SK-N-MC (cell line): ENCODE measurements around the gene HDAC6.

Experiments
- DNase-seq: peaks from one replicate; pipeline ENCODE4 v3.0.0-alpha.2; 2011; ENCODE audit warnings: low read depth, low spot score
- H3K27ac ChIP-seq: fragments of 200-600 bp; sonication (generic); 2 replicates; pipeline ENCODE4 v1.5.1; 2016; ENCODE audit warnings: mixed run types
- H3K36me3 ChIP-seq: fragments of 200-600 bp; sonication (generic); 2 replicates; pipeline ENCODE4 v1.6.1; 2017; ENCODE audit warnings: antibody characterized with exemption, low read length, mixed read lengths; ENCODE audit not compliant: insufficient read depth
- H3K4me3 ChIP-seq: fragments of 200-600 bp; sonication (generic); 2 replicates; pipeline ENCODE4 v1.5.1; 2016
- H3K9ac ChIP-seq: fragments of 200-600 bp; sonication (generic); 2 replicates; pipeline ENCODE4 v1.8.0; 2017; ENCODE audit warnings: mixed run types, mixed read lengths; ENCODE audit not compliant: insufficient read length
- H3K9me3 ChIP-seq: fragments of 200-600 bp; sonication (generic); 2 replicates; pipeline ENCODE4 v1.6.1; 2017; ENCODE audit warnings: low read depth, mild to moderate bottlenecking, antibody characterized with exemption, low read length, moderate library complexity, mixed read lengths
- EZH2 ChIP-seq: fragments of 200-600 bp; sonication (generic); IDR thresholded peaks from one replicate; pipeline ENCODE4 v1.6.1; 2017; ENCODE audit warnings: antibody characterized with exemption
- FOXP2 ChIP-seq: optimal IDR thresholded peaks from 2 replicates; pipeline ENCODE3; 2011; ENCODE audit warnings: mild to moderate bottlenecking, moderate library complexity; ENCODE audit not compliant: insufficient read depth; ENCODE audit errors: extremely low read length, control extremely low read depth
- POLR2AphosphoS5 ChIP-seq: IDR thresholded peaks from 2 replicates; pipeline ENCODE4 v1.6.1; 2012; ENCODE audit warnings: mild to moderate bottlenecking, low read depth, low read length, borderline replicate concordance

The HDAC6 gene

DNA sequence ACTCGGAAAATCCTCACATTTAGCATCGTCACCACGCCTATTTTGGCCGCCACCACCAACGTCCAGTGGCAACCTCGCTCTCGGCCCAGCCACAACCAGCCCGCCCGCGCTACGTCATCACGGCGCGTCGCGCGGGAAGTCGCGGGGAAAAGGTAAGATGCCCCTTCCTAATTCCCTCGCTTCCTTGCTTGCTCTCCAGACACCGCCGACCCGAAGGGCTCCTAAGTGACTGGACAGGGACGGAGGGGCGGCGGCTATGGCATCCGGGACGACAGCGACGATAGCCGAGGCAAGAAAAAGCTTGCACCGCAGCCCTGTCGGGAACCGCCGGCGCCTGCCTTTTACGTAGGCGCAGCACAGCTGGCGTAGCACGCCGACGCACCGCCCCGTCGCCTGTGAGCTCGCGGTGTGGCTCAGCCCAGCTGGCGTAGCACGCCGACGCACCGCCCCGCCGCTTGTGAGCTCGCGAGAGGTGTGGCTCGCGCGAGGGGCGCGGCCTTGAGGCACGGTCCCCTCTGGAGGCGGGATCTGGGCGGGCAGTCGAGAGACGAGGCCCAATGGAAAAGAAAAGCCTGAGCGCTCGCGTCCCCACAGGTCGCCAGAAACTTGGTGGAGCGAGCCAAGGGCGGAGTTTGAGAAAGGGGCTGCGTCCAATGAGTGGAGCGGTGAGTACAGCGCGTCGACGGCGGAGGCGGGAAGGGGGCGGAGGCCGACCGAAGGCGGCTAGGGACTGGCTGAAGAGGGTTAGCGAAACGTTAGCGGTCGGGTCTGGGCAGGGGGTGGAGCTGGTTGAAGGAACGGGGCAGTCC, at the start of gene HDAC6:
HDAC6 (plus strand) TSS at position 788 of the 809 bp plus-strand sequence. CDS start 626 bp downstream, outside the sequence.
- Histone ChIP-seq H3K27ac (peak within 1 kb of the TSS; percentile 91), H3K9ac (peak within 1 kb of the TSS; percentile 90), H3K9me3 (no peaks in the 10 kb centered on the region), H3K36me3 (no peaks in the 10 kb centered on the region), H3K4me3 (peak within 1 kb of the TSS; percentile 77)
- peak; percentile 87 for DNase-seq
- no peak for TF ChIP-seq EZH2
- peak; percentile 63; the same call in 1 of the 2 replicates for TF ChIP-seq POLR2AphosphoS5

DNA sequence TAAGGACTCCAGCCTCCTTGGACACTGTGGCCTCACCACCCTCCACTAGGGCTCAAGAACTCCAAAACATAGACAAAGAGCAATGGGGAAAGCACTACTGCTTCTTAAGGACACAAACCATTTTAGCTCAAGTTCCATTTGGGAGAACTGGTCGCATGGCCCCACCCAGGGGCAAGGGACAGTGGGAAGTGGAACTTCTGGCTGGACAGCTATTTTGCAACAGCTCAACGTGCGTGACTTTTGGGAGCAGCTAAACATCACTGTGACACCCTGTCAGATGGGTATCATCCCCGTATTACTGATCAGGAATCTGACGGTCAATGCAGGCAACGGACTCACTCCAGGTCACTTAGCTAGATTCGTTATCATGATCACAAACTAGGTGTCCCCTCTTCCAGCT, 49.4 kb upstream of the HDAC6 start:
- DNase-seq: no peak
- H3K27ac ChIP-seq: no peak overlapping the region
- no peak overlapping the region for H3K9ac ChIP-seq
- no peaks in the 10 kb centered on the region for H3K9me3 ChIP-seq
- no peaks in the 10 kb centered on the region for H3K36me3 ChIP-seq
- H3K4me3 ChIP-seq: no peak overlapping the region
- TF ChIP-seq EZH2: no peak
- TF ChIP-seq POLR2AphosphoS5: no peak

DNA sequence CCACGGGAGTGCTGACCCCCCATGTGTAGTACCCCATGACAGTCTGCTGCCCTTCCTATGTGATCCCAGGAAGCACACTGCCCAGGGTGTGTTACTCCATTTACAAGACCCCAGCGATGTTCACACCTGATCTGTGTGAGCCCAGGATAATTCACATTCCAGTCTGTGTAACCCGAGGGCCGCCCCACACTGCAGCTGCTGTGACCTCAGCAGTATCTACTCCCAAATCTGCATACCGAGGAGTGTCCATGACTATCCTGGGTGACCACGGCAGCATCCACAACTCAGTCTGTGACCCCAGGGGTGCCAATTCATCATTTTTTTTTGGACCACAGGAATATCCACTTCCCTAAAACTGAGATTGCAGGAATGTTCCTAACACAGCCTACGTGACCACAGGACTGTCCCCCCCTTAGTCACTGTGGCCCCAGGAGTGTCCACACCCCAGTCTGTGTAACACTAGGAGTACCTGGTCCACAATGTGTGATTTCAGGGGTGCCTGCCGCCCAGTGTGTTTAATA, 48.1 kb upstream of the HDAC6 start:
- Histone ChIP-seq H3K4me3 (no peak overlapping the region), H3K9me3 (no peaks in the 10 kb centered on the region), H3K36me3 (no peaks in the 10 kb centered on the region), H3K27ac (no peak overlapping the region), H3K9ac (no peak overlapping the region)
- DNase-seq: no peak
- TF ChIP-seq POLR2AphosphoS5 (no peak), EZH2 (no peak), FOXP2 (no peak)

DNA sequence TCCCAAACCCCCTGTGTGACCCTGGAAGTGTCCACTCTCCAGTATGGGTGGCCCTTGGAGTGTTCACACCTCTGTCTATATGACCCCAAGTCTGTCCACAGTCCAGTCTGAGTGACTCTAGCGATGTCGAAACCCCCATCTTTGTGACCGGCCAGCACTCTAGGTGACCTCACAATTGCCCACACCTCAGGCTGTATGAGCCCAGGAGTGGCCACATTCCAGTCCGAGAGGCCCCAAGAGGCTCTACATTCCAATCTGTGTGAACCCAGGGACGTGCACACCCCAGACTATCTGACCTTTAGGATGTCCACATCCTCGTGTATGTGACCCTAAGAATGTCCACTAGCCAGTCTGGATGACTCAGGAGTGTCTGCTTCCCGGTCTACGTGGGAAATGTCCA, 47.6 kb upstream of the HDAC6 start:
- Histone ChIP-seq H3K9ac (no peak overlapping the region), H3K36me3 (no peaks in the 10 kb centered on the region), H3K9me3 (no peaks in the 10 kb centered on the region), H3K4me3 (no peak overlapping the region), H3K27ac (no peak overlapping the region)
- TF ChIP-seq FOXP2: no peak
- no peak for TF ChIP-seq POLR2AphosphoS5
- no peak for TF ChIP-seq EZH2
- no peak for DNase-seq

DNA sequence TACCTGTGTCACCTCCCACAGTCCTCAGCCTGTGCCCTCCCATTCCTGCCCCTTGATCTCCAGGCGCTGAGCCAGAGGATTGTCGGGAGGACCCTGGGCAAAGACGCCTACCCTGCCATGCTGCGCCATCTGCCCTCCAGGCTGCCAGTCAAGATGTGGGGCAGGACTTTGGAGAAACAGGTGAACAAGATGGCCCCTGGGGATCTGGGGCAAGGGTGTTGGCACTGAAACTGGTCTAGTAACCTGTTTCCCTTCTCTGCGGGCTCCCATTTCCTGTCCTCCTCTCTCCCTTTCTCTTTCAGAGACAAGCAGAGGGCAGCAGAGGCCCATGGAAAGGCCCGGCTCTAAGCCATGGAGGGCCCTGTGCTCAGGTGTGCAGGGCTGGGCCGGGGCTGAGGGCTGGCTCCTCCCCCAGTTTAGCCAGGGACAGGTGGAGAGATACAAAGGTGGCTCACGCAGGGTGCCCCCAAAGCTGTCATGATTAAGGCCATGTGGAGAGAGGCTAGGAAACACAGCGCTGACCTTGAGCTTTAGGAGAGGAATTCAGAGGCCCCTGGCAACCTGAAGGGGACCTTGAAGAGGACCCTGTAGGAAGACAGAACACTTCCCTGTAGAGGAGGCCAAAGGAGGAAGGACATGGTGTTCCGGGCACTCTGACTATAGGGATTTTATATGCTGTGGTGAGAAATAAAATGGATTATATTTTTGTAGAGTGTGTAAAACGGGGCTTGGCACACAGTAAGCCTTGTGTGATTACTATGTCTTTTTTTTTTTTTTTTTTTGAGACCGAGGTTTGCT, 40.0 kb upstream of the HDAC6 start, which contains the start of gene GLOD5:
GLOD5 (plus strand) TSS at position 74 of the 798 bp plus-strand sequence; CDS start at position 118, 44 bp downstream.
- Histone ChIP-seq H3K9ac (no peak within 1 kb of the TSS), H3K4me3 (no peak within 1 kb of the TSS), H3K27ac (no peak within 1 kb of the TSS), H3K9me3 (no peaks in the 10 kb centered on the region), H3K36me3 (no peaks in the 10 kb centered on the region)
- no peak for DNase-seq
- TF ChIP-seq EZH2 (no peak), FOXP2 (no peak), POLR2AphosphoS5 (no peak)

DNA sequence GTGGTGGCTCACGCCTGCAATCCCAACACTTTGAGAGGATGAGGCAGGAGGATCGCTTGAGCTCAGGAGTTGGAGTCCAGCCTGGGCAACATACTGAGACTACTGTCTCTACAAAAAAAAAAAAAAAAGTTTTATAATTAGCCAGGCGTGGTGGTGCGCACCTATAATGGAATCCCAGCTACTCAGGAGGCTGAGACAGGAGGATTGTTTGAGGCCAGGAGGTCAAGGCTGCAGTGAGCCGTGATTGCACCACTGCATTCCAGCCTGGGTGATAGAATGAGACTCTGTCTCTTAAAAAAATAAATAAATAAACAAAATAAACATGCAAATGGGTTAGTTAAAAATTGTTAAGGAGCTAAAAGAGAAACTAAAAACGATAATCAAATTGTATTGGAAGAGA, 32.6 kb upstream of the HDAC6 start:
- H3K36me3 ChIP-seq: no peaks in the 10 kb centered on the region
- TF ChIP-seq POLR2AphosphoS5: no peak
- TF ChIP-seq EZH2: no peak
- no peak for TF ChIP-seq FOXP2
- no peak overlapping the region for H3K9ac ChIP-seq
- H3K9me3 ChIP-seq: no peaks in the 10 kb centered on the region
- H3K4me3 ChIP-seq: no peak overlapping the region
- no peak overlapping the region for H3K27ac ChIP-seq
- DNase-seq: no peak

DNA sequence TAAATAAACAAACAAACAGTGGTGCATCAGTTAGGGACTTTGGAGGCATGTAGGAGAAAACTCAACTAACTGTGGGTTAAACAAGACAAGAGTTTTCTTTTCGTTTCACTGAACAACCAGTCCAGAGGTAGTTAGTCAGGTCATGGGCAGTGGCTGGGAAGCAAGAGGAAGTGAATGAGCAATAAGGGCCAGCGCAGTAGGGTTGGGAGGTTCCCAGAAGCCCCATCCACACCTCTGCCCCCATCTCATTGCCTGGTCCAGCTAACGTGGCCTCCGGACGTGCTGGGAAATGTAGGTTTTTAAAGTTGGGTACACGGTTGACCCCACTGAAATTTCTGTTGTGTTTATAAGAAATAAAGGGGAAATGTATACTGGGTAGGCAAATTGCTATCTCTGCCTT, 31.6 kb upstream of the HDAC6 start:
- Histone ChIP-seq H3K27ac (no peak overlapping the region), H3K9me3 (no peaks in the 10 kb centered on the region), H3K36me3 (no peaks in the 10 kb centered on the region), H3K4me3 (no peak overlapping the region), H3K9ac (no peak overlapping the region)
- no peak for TF ChIP-seq POLR2AphosphoS5
- no peak for TF ChIP-seq EZH2
- TF ChIP-seq FOXP2: no peak
- no peak for DNase-seq

DNA sequence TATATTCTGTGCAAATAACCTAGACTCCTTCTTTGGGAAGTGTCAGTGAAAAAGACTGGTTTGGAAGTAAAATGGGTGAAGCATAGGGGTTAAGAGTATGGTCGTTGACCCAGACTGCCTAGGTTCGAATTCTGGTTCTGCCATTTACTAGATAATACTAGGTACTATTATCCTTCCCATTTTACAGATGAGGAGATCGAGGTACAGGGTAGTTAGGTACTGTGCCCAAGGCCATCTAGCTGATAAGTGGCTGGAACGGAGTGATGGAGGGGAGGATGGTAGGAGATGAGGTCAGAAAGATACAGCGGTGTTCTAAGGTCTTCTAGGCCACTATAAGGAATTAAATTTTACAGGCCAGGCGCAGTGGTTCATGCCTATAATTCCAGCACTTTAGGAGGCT, 29.3 kb upstream of the HDAC6 start:
- DNase-seq: no peak
- TF ChIP-seq POLR2AphosphoS5 (no peak), EZH2 (no peak), FOXP2 (no peak)
- no peak overlapping the region for H3K4me3 ChIP-seq

More for the DNA sequence above, 29.3 kb upstream of the HDAC6 start:
- no peaks in the 10 kb centered on the region for H3K9me3 ChIP-seq
- H3K36me3 ChIP-seq: no peaks in the 10 kb centered on the region
- no peak overlapping the region for H3K9ac ChIP-seq
- H3K27ac ChIP-seq: no peak overlapping the region
